ENCODE results near the gene PRKAG2. TPM values are rescaled to one million over a fixed set of nuclear protein-coding genes. Genes with fewer than 3 reads are reported as not detected.
"Not testable (repeated sequence)": the region's sequence is repeated elsewhere in the genome, so short reads cannot be mapped to it uniquely, and the experiment has no call there.

PRKAG2 gene
- total RNA-seq, 2 experiments from 2014 or later, result 18.4 to 29.9 TPM

DNA sequence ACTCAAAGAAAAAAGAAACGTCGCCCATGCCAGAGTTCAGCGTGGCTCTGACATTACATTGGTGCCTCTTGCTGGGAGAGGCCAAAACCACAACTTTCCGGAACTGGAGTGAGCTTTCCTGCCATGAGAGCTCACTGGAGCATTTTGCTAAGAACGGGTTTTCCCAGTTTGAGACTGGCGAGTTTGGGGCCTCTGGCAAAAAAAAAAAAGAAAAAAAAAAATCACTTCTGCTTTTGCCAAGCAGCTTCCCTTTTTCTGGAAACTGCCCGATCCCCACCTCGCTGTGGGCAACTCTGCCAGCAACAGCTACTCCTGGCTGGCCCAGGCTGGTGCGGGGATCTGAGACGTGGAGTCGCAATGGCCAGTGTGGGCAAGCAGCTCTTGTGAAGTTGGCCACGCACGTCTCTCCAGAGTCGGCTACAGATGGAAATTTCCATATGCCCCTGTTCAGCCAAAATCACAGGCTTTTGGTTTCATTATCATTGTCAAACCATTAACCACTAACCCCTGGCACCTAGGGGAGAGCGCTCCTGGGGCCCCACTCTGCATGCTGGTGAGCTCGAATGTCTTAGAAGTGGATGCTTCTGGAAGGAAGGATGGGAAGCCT, 25.7 kb downstream of the PRKAG2 start:
- Mint-ChIP-seq H3K27ac (no peak overlapping the region), H3K36me3 (no peaks in the 10 kb centered on the region), H3K4me1 (peaks cover 14% of the 10 kb centered on the region), H3K4me3 (peak overlapping the region; percentile 14), H3K9me3 (ENCODE audit: low read depth) (no peaks in the 10 kb centered on the region), H3K27me3 (no peaks in the 10 kb centered on the region)
- peak; percentile 46 for DNase-seq
- ATAC-seq, result peak; percentile 74
- CTCF ChIA-PET, result interaction anchor here (1.1 kb wide), 1 partner anchor 69 kb away, joined by 3 read pairs; no protein-coding TSS in a partner anchor

DNA sequence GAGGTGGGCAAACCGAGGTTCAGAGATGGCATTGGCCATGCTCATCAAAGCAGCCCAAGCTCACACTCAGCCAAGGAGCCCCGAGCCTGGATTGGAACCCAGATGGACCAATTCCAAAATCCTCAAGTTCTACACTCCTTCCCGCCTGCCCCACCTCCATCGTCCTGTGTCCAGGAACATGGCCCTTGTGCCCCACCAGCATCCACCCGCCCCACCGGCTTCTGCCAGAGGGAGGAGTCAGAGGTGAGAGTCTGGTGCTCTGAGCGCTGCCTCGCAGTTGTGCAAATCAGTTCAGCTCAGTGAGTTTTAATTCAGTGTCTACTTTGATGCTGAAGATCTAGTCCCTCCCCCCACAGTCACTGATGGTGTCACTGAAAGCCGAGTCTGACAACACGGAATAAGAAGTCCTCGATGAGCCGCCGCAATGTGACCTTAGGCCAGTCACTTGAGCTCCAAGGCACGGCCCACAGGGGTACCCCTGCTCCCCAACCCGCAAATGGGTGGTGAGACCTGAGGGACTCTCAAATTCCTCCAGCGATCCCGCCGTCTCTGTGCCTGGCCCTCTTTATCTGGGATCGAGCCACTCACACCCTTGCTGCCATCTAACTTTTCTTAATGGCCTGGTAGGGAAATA, 26.3 kb downstream of the PRKAG2 start:
- DNase-seq, result no peak
- Mint-ChIP-seq H3K27ac (no peak overlapping the region), H3K4me3 (no peak overlapping the region), H3K27me3 (no peaks in the 10 kb centered on the region), H3K9me3 (ENCODE audit: low read depth) (no peaks in the 10 kb centered on the region), H3K36me3 (no peaks in the 10 kb centered on the region), H3K4me1 (peaks cover 14% of the 10 kb centered on the region)
- no peak for ATAC-seq
- CTCF ChIA-PET, result interaction anchor here (0.6 kb wide), 1 partner anchor 533 kb away, joined by 4 read pairs; no protein-coding TSS in a partner anchor

DNA sequence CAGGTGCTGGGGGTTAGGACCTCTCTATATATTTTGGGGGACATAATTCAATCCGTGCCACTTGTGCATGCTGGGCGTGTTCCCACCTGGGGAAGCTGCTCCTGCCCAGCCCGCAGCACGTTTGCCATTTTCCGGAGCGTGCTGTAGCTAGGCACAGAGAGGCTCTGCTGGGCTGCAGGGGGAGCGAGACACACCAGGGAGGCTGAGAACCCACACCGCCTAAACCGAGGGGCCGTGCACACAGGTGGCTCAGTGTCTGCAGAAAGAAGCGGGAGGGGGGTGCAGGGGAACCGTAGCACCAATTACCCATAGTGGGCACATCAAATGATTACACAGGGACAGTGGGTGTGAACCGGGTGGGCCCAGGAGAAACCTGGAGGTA, 27.0 kb downstream of the PRKAG2 start:
- Mint-ChIP-seq H3K27me3 (no peaks in the 10 kb centered on the region), H3K9me3 (ENCODE audit: low read depth) (no peaks in the 10 kb centered on the region), H3K27ac (no peak overlapping the region), H3K4me1 (peaks cover 14% of the 10 kb centered on the region), H3K4me3 (no peak overlapping the region), H3K36me3 (no peaks in the 10 kb centered on the region)
- ATAC-seq (no peak), DNase-seq (no peak)
- CTCF ChIA-PET, result no interaction called here

DNA sequence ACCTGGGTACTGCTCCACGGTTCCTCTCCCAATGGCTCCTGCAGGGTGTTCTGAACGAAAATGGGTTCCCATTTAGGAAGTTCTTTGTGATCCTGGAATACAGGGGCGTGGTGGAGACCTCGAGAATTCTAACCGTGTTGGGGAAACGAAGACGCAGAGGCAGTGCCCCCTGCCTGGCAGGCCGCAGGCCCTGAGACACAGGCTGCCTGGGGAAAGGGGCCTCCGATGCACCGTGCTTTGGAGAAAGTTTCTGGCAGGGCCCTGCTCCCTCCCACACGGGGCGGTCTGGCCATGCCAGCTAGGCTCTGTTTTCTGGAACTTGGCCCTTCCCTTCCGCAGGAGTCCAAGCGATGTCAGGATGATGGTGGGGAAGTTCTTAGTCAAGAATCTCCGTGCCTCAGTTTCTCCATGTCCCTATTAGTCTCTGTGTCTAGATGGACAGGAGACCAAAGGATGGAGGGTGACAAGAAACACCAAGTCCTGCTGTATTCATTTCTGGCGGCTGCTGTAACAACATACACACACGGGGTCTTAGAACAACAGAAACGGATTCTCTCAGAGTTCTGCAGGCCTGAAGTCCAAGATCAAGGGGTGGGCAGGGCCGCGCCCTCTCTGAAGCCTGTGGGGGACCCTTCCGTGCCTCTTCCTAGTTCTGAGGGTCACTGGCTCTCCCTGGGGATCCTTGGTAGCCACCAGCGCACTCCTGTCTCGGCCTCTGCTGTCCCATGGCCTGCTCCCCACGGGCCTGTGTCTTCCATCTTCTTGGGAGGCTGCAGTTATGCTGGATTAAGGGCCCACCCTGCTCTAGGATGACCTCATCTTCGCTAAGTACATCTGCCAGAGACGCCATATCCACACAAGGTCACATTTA, 27.7 kb downstream of the PRKAG2 start:
- CTCF ChIA-PET, result no interaction called here
- DNase-seq, result no peak
- H3K9me3 Mint-ChIP-seq (ENCODE audit: low read depth), result no peaks in the 10 kb centered on the region
- H3K4me3 Mint-ChIP-seq, result no peak overlapping the region
- no peak overlapping the region for H3K27ac Mint-ChIP-seq
- no peak for ATAC-seq
- H3K4me1 Mint-ChIP-seq, result peaks cover 14% of the 10 kb centered on the region
- no peaks in the 10 kb centered on the region for H3K36me3 Mint-ChIP-seq
- no peaks in the 10 kb centered on the region for H3K27me3 Mint-ChIP-seq

DNA sequence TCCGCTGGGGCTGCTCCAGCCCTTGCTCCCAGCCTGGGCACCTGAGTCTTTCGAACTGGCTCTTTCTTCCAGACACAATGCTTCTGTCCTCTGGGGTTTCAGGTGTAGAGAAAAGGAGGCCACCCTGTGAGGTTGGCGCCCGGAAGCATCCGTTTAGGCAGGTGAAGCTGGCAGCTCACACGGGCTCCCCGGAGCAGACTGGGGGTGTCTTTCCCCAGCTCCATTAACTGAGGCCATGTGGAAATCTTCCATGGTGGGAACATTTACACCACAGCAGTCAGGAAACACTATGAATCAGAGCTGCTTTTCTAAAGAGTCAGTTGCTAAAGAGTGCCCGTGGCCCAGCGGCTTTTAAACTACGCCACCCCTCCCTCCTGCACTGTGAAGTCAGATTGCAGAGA, 29.2 kb downstream of the PRKAG2 start:
- no peaks in the 10 kb centered on the region for H3K27me3 Mint-ChIP-seq
- H3K9me3 Mint-ChIP-seq (ENCODE audit: low read depth), result no peaks in the 10 kb centered on the region
- no peak overlapping the region for H3K27ac Mint-ChIP-seq
- ATAC-seq (no peak), DNase-seq (no peak)
- H3K4me1 Mint-ChIP-seq, result peaks cover 14% of the 10 kb centered on the region
- H3K4me3 Mint-ChIP-seq, result no peak overlapping the region
- CTCF ChIA-PET, result interaction anchor here (0.8 kb wide), 1 partner anchor 9 kb away, joined by 4 read pairs; no protein-coding TSS in a partner anchor
- H3K36me3 Mint-ChIP-seq, result no peaks in the 10 kb centered on the region

DNA sequence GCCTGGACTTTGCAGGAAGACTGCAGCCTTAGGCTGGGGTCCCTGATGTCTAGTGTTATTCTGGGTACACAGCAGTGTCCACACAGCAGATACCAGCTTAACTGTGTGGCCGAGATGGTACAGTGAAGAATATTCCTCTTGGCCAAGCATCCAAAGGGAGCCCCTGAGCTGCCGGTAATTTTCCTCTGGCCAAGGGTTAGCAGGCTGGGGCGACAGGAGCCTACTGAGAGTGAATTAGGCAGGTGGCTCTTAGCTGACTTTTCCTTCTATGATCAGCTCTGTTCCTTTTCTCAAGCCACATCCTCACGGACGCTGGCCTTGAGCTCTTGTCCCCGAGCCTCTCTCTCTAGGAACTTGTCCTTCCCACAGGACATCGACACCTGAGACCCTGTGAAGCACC, 29.8 kb downstream of the PRKAG2 start:
- H3K36me3 Mint-ChIP-seq, result no peaks in the 10 kb centered on the region
- no peak overlapping the region for H3K27ac Mint-ChIP-seq
- ATAC-seq (no peak), DNase-seq (no peak)
- H3K27me3 Mint-ChIP-seq, result no peaks in the 10 kb centered on the region
- peaks cover 14% of the 10 kb centered on the region for H3K4me1 Mint-ChIP-seq
- H3K4me3 Mint-ChIP-seq, result no peak overlapping the region
- no peaks in the 10 kb centered on the region for H3K9me3 Mint-ChIP-seq (ENCODE audit: low read depth)
- CTCF ChIA-PET, result interaction anchor here (0.8 kb wide), 1 partner anchor 8 kb away, joined by 4 read pairs; no protein-coding TSS in a partner anchor

DNA sequence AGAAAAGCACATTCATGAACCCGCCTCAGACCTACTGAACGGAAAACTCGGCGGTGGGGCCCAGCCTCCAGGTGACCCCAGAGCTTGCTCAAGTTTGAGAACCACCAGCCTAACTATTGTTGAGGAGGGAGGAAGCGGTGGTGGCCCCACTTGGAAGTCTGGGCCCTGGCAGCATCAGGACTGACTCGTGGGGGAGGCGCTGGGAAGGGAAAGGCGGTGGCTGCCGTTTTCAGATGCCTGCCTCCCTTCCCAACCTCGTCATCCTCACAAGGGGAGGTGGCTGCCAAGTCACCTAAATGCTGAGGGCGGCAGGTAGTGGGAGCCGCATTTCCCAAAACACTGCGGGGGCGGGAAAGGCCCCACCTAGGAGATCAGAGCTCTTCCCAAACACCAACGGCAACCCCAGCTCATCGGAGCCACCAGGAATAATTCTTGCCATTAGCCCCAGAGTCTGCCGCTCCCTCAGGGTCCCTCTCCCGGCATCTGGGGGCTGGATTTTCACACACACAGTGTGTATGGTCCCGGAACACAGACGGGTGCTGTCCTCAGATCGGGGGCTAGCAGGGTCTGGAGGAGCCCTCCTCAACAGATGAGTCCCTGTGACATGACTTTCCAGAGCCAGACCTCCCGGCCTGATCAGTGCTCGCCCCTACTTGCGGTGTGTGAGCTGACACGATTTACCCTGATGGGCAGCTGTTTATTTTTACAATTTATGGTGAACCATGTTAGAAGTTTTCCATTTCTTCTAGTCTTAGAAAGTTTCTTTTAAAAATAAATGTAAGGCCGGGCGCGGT, 31.3 kb downstream of the PRKAG2 start:
- no peak overlapping the region for H3K4me3 Mint-ChIP-seq
- no peaks in the 10 kb centered on the region for H3K27me3 Mint-ChIP-seq
- no peaks in the 10 kb centered on the region for H3K36me3 Mint-ChIP-seq
- CTCF ChIA-PET, result interaction anchor here (0.9 kb wide), 1 partner anchor 76 kb away, joined by 3 read pairs; no protein-coding TSS in a partner anchor
- no peaks in the 10 kb centered on the region for H3K9me3 Mint-ChIP-seq (ENCODE audit: low read depth)
- ATAC-seq (no peak), DNase-seq (no peak)
- H3K27ac Mint-ChIP-seq, result no peak overlapping the region
- H3K4me1 Mint-ChIP-seq, result peaks cover under 1% of the 10 kb centered on the region

DNA sequence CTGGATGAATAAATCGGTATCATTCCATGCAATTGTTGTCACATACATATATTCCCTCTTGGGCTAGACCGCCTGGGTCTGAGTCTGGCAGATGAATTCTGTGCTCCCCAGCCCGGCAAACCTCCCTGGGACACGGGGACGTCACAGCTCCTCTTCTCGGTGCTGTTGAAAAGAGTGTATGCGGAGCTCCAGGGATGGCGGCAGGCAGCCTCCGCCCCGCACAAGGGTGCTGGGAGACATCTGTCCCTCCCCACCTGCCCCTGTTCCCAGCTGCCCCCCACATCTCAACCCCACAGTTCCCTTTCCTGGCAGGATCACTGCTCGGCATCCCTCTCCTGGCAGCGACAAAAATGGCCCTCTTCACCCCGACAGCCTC, 32.1 kb downstream of the PRKAG2 start:
- Mint-ChIP-seq H3K4me3 (no peak overlapping the region), H3K36me3 (no peaks in the 10 kb centered on the region)
- CTCF ChIA-PET, result no interaction called here

DNA sequence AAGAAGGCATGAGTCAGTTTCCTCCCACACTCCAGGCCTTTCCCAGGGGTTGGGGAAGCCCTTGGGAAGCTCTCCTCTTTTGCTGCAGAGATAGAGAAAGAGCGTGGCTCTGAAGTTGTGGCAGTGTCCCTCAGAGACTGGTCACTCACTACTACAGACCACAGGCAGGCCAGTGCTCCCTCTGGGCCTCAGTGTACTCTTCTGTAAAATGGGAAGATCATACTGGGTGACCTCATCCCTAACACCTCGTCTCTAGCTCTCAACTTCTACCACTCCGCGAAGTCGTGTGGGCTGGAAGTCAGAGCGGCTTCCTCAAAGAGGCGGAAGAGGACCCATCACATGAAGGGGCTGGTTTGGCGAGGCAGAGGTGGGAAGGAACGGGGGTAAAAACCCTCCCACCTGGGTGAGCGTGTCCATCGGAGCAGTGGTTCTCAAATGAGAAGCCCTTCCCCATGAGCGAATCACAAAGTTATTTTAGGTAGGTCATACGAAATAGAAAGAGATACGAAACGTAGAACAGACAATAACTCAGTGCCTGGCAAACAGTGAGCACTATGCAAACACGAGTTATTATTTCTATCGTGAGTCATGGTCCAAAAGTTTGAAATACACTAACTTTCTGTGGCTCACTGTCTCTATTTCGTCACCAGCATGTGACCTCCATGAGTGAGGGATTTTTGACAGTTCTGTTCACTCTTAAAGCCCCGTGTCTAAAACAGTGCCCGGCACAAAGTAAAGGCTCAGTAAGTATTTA, 32.7 kb downstream of the PRKAG2 start:
- no peak overlapping the region for H3K27ac Mint-ChIP-seq
- no peaks in the 10 kb centered on the region for H3K36me3 Mint-ChIP-seq
- H3K27me3 Mint-ChIP-seq, result no peaks in the 10 kb centered on the region
- no peak for ATAC-seq
- H3K4me1 Mint-ChIP-seq, result peaks cover 12% of the 10 kb centered on the region
- CTCF ChIA-PET, result no interaction called here
- DNase-seq, result no peak
- H3K4me3 Mint-ChIP-seq, result no peak overlapping the region
- H3K9me3 Mint-ChIP-seq (ENCODE audit: low read depth), result no peaks in the 10 kb centered on the region

More for the DNA sequence above, 32.1 kb downstream of the PRKAG2 start:
- H3K4me1 Mint-ChIP-seq, result peaks cover 6% of the 10 kb centered on the region
- ATAC-seq (no peak), DNase-seq (no peak)
- no peaks in the 10 kb centered on the region for H3K27me3 Mint-ChIP-seq
- H3K27ac Mint-ChIP-seq, result no peak overlapping the region
- no peaks in the 10 kb centered on the region for H3K9me3 Mint-ChIP-seq (ENCODE audit: low read depth)

DNA sequence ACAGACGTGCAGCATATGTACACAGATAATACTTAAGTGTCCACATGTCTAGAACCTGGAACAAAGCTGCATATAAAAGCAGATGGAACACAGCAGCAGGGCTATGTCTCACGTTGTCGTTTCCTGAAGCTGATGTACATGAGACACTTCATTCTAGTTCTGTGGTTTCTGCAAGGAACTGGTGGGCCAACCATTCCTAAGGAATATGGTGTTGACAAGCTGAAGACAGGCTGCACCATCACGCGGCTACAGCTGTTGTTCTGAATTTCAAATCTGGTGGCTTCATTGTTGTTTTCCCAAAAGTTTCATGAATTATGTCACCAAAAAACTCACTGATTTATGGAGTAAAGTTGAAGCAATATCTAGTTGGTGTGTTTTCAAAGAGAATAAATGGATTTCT, 33.7 kb downstream of the PRKAG2 start:
- no peaks in the 10 kb centered on the region for H3K36me3 Mint-ChIP-seq
- no peaks in the 10 kb centered on the region for H3K9me3 Mint-ChIP-seq (ENCODE audit: low read depth)
- CTCF ChIA-PET, result interaction anchor here (0.8 kb wide), 1 partner anchor 60 kb away, joined by 3 read pairs; no protein-coding TSS in a partner anchor
- H3K4me1 Mint-ChIP-seq, result peaks cover 22% of the 10 kb centered on the region
- H3K4me3 Mint-ChIP-seq, result no peak overlapping the region
- ATAC-seq, result no peak
- no peaks in the 10 kb centered on the region for H3K27me3 Mint-ChIP-seq
- no peak for DNase-seq
- no peak overlapping the region for H3K27ac Mint-ChIP-seq

DNA sequence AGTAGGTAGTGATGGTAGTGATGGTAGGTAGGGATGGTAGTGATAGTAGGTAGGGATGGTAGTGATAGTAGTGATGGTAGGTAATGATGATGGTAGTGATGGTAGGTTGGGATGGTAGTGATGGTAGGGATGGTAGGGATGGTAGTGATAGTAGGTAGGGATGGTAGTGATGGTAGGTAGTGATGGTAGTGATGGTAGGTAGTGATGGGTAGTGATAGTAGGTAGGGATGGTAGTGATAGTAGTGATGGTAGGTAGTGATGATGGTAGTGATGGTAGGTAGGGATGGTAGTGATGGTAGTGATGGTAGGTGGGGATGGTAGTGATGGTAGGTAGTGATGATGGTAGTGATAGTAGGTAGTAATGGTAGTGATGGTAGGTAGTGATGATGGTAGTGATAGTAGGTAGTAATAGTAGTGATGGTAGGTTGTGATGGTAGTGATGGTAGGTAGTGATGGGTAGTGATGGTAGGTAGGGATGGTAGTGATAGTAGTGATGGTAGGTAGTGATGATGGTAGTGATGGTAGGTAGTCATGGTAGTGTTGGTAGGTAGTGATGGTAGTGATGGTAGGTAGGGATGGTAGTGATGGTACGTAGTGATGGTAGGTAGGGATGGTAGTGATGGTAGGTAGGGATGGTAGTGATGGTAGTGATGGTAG, 35.4 kb downstream of the PRKAG2 start:
- H3K9me3 Mint-ChIP-seq (ENCODE audit: low read depth); ATAC-seq; CTCF ChIA-PET; H3K4me3 Mint-ChIP-seq; DNase-seq; H3K27me3 Mint-ChIP-seq; H3K36me3 Mint-ChIP-seq; H3K27ac Mint-ChIP-seq: not testable (repeated sequence)
- peaks cover 25% of the 10 kb centered on the region for H3K4me1 Mint-ChIP-seq
